Immature natural killer cell (primary cell): ENCODE measurements around the gene KLHL15. TPM values are rescaled to one million over a fixed set of nuclear protein-coding genes. Genes with fewer than 3 reads are reported as not detected.
A peak's percentile ranks its signal among the peaks of the same experiment; 100 is the strongest.
"Not testable (repeated sequence)": the region's sequence is repeated elsewhere in the genome, so short reads cannot be mapped to it uniquely, and the experiment has no call there.

ENCODE experiments used
- DNase-seq, 3 donors: peaks; one replicate each; pipeline ENCODE4 v3.0.0; 2022; ENCODE audit warnings: mixed read lengths in 1 of 3
- H3K27ac Mint-ChIP-seq, 6 donors: one replicate each; pipeline ENCODE4 v1.8.0; 2020; ENCODE audit warnings: mixed read lengths in 6 of 6, mild to moderate bottlenecking in 5 of 6, inconsistent platforms in 4 of 6, moderate library complexity in 3 of 6
- H3K27me3 Mint-ChIP-seq, 3 donors: one replicate each; pipeline ENCODE4 v1.8.0; 2020 to 2021; ENCODE audit warnings: low read depth in 3 of 3, mild to moderate bottlenecking in 3 of 3, mixed read lengths in 3 of 3, moderate library complexity in 3 of 3, inconsistent platforms in 1 of 3
- H3K36me3 Mint-ChIP-seq, 3 donors: one replicate each; pipeline ENCODE4 v1.8.0; 2020; ENCODE audit warnings: mixed read lengths in 3 of 3, inconsistent platforms in 2 of 3, mild to moderate bottlenecking in 2 of 3
- H3K4me1 Mint-ChIP-seq, 2 donors: one replicate each; pipeline ENCODE4 v1.8.0; 2020; ENCODE audit warnings: inconsistent platforms in 2 of 2, mild to moderate bottlenecking in 2 of 2, mixed read lengths in 2 of 2, moderate library complexity in 1 of 2
- H3K4me3 Mint-ChIP-seq, 5 donors: one replicate each; pipeline ENCODE4 v1.8.0; 2020; ENCODE audit warnings: mild to moderate bottlenecking in 5 of 5, mixed read lengths in 5 of 5, inconsistent platforms in 3 of 5, moderate library complexity in 3 of 5
- H3K9me3 Mint-ChIP-seq, 6 donors: one replicate each; pipeline ENCODE4 v1.8.0; 2020; ENCODE audit warnings: mild to moderate bottlenecking in 6 of 6, mixed read lengths in 6 of 6, inconsistent platforms in 4 of 6, moderate library complexity in 3 of 6
- polyA plus RNA-seq, 3 donors: library from polyadenylated mRNA; unstranded; fragments of 300-500 nt; fragmentation: Illumina TruSeq; gene quantifications; one replicate each; pipeline ENCODE4 v1.2.3, GENCODE V29; 2021

The KLHL15 gene
- polyA plus RNA-seq = 1 to 10 TPM; 1.6 to 2.4 (median 1.8) TPM

- peak within 1 kb of the TSS; percentile 88 to 96 (median 90) for H3K27ac Mint-ChIP-seq
- peaks cover 0 to 3% (median 0%) of the 10 kb centered on the region in 3 donors for H3K36me3 Mint-ChIP-seq
- no peak for DNase-seq
- H3K9me3 Mint-ChIP-seq = no peaks in the 10 kb centered on the region
- peak within 1 kb of the TSS; percentile 80 to 90 (median 87) for H3K4me3 Mint-ChIP-seq
- peaks cover 5 to 8% (median 7%) of the 10 kb centered on the region in 3 donors for H3K27me3 Mint-ChIP-seq
- H3K4me1 Mint-ChIP-seq = peaks cover 13 to 23% of the 10 kb centered on the region in 2 donors
Measured at GRCh38 chrX:24027086-24027485, at the start of gene KLHL15. KLHL15 (minus strand) TSS chrX:24027186; CDS start chrX:24006693, 20,493 bp downstream.

- Mint-ChIP-seq H3K4me3 (no peak overlapping the region), H3K9me3 (no peaks in the 10 kb centered on the region), H3K27ac (no peak overlapping the region), H3K36me3 (peaks cover 10 to 62% (median 24%) of the 10 kb centered on the region in 3 donors), H3K27me3 (no peaks in the 10 kb centered on the region), H3K4me1 (no peaks in the 10 kb centered on the region)
- DNase-seq = no peak
Measured at GRCh38 chrX:24069877-24070276, 42.9 kb upstream of the KLHL15 start.

GRCh38 chrX:24063488-24063887, 36.5 kb upstream of the KLHL15 start:
- no peak for DNase-seq
- H3K36me3 Mint-ChIP-seq = peaks cover 0 to 63% (median 17%) of the 10 kb centered on the region in 3 donors
- no peaks in the 10 kb centered on the region for H3K9me3 Mint-ChIP-seq
- no peaks in the 10 kb centered on the region for H3K27me3 Mint-ChIP-seq
- H3K4me1 Mint-ChIP-seq = peaks cover 0 to 19% of the 10 kb centered on the region in 2 donors
- no peak overlapping the region for H3K27ac Mint-ChIP-seq
- no peak overlapping the region for H3K4me3 Mint-ChIP-seq

GRCh38 chrX:24055043-24055356, 28.0 kb upstream of the KLHL15 start:
- H3K27ac Mint-ChIP-seq = no peak overlapping the region
- H3K4me1 Mint-ChIP-seq = peaks cover 8 to 21% of the 10 kb centered on the region in 2 donors
- H3K4me3 Mint-ChIP-seq = peak overlapping the region in 4 of 5 donors; percentile 96 to 99 (median 99)
- no peak for DNase-seq
- peaks cover 0 to 5% (median 4%) of the 10 kb centered on the region in 3 donors for H3K36me3 Mint-ChIP-seq
- peaks cover 3 to 16% (median 4%) of the 10 kb centered on the region in 3 donors for H3K27me3 Mint-ChIP-seq
- no peaks in the 10 kb centered on the region for H3K9me3 Mint-ChIP-seq

GRCh38 chrX:24054182-24055042, 27.4 kb upstream of the KLHL15 start, which contains the start of gene EIF2S3:
EIF2S3 (plus strand) TSS chrX:24054956; CDS start chrX:24054969, 13 bp downstream.
- Mint-ChIP-seq H3K27me3 (peaks cover 3 to 16% (median 4%) of the 10 kb centered on the region in 3 donors), H3K9me3 (no peaks in the 10 kb centered on the region), H3K36me3 (no peaks in the 10 kb centered on the region), H3K4me1 (peaks cover 8 to 15% of the 10 kb centered on the region in 2 donors), H3K4me3 (peak within 1 kb of the TSS in 4 of 5 donors; percentile 96 to 99 (median 99)), H3K27ac (no peak within 1 kb of the TSS)
- DNase-seq = peak; percentile 90 to 94 (median 94)

- not testable (repeated sequence) for H3K4me1 Mint-ChIP-seq, H3K36me3 Mint-ChIP-seq, DNase-seq, H3K9me3 Mint-ChIP-seq
- H3K27ac Mint-ChIP-seq = peak overlapping the region in 2 of 6 donors; percentile 78 to 80
- H3K4me3 Mint-ChIP-seq = peak overlapping the region in 4 of 5 donors; percentile 19 to 55 (median 26)
- peaks cover 3 to 16% (median 4%) of the 10 kb centered on the region in 3 donors for H3K27me3 Mint-ChIP-seq
Measured at GRCh38 chrX:24050522-24051318, 23.7 kb upstream of the KLHL15 start.

GRCh38 chrX:24049643-24050042, 22.7 kb upstream of the KLHL15 start:
- H3K4me3 Mint-ChIP-seq, H3K27me3 Mint-ChIP-seq, H3K4me1 Mint-ChIP-seq, DNase-seq, H3K9me3 Mint-ChIP-seq, H3K27ac Mint-ChIP-seq, H3K36me3 Mint-ChIP-seq: not testable (repeated sequence)

- DNase-seq, H3K27me3 Mint-ChIP-seq, H3K27ac Mint-ChIP-seq, H3K9me3 Mint-ChIP-seq, H3K36me3 Mint-ChIP-seq, H3K4me1 Mint-ChIP-seq, H3K4me3 Mint-ChIP-seq: not testable (repeated sequence)
Measured at GRCh38 chrX:24046060-24046459, 19.1 kb upstream of the KLHL15 start.

GRCh38 chrX:24037729-24038128, 10.7 kb upstream of the KLHL15 start:
- Mint-ChIP-seq H3K9me3 (no peaks in the 10 kb centered on the region), H3K27me3 (peaks cover 2% of the 10 kb centered on the region in 3 donors), H3K4me1 (no peaks in the 10 kb centered on the region), H3K27ac (no peak overlapping the region), H3K4me3 (no peak overlapping the region), H3K36me3 (no peaks in the 10 kb centered on the region)
- DNase-seq = no peak

- Mint-ChIP-seq H3K27ac (no peak overlapping the region), H3K36me3 (peaks cover 0 to 3% (median 0%) of the 10 kb centered on the region in 3 donors), H3K4me1 (no peaks in the 10 kb centered on the region), H3K4me3 (no peak overlapping the region), H3K27me3 (peaks cover 0 to 5% (median 3%) of the 10 kb centered on the region in 3 donors), H3K9me3 (no peaks in the 10 kb centered on the region)
- no peak for DNase-seq
Measured at GRCh38 chrX:24034485-24034884, 7.5 kb upstream of the KLHL15 start.

- no peak for DNase-seq
- peaks cover 6 to 10% of the 10 kb centered on the region in 2 donors for H3K4me1 Mint-ChIP-seq
- peaks cover 0 to 3% (median 0%) of the 10 kb centered on the region in 3 donors for H3K36me3 Mint-ChIP-seq
- H3K4me3 Mint-ChIP-seq = no peak overlapping the region
- H3K27ac Mint-ChIP-seq = no peak overlapping the region
- peaks cover 4 to 10% (median 8%) of the 10 kb centered on the region in 3 donors for H3K27me3 Mint-ChIP-seq
- no peaks in the 10 kb centered on the region for H3K9me3 Mint-ChIP-seq
Measured at GRCh38 chrX:24030597-24030996, 3.6 kb upstream of the KLHL15 start.

- Mint-ChIP-seq H3K9me3 (no peaks in the 10 kb centered on the region), H3K36me3 (peaks cover 0 to 3% (median 0%) of the 10 kb centered on the region in 3 donors), H3K27ac (no peak overlapping the region), H3K27me3 (peaks cover 5 to 10% (median 8%) of the 10 kb centered on the region in 3 donors), H3K4me3 (no peak overlapping the region), H3K4me1 (peaks cover 12 to 21% of the 10 kb centered on the region in 2 donors)
- DNase-seq = no peak
Measured at GRCh38 chrX:24027985-24028384, 999 bp upstream of the KLHL15 start.

GRCh38 chrX:24026432-24026831, 554 bp downstream of the KLHL15 start:
- H3K9me3 Mint-ChIP-seq = no peaks in the 10 kb centered on the region
- peaks cover 0 to 3% (median 3%) of the 10 kb centered on the region in 3 donors for H3K36me3 Mint-ChIP-seq
- peak overlapping the region; percentile 88 to 96 (median 90) for H3K27ac Mint-ChIP-seq
- no peak for DNase-seq
- peaks cover 15 to 29% of the 10 kb centered on the region in 2 donors for H3K4me1 Mint-ChIP-seq
- peak overlapping the region; percentile 80 to 90 (median 87) for H3K4me3 Mint-ChIP-seq
- peaks cover 5 to 12% (median 6%) of the 10 kb centered on the region in 3 donors for H3K27me3 Mint-ChIP-seq
